ENCODE results near the gene ZBTB25. TPM values are rescaled to one million over a fixed set of nuclear protein-coding genes. Genes with fewer than 3 reads are reported as not detected.
A peak's percentile ranks its signal among the peaks of the same experiment; 100 is the strongest.

Gene ZBTB25
- total RNA-seq, 1 experiment from 2014 or later: 4.0 TPM

GRCh38 chr14:64507376-64508156, 3.9 kb upstream of the ZBTB25 start:
- POLR2A ChIA-PET (ENCODE audit: unreplicated experiment): no interaction called here
- peak overlapping the region; percentile 48 for H3K27ac ChIP-seq (ENCODE audit: low read length)
- H3K4me1 ChIP-seq (ENCODE audit: insufficient read depth, low read length): peaks cover 38% of the 10 kb centered on the region
- intact Hi-C loops (cut with micrococcal nuclease): loop anchor here (2.0 to 10.0 kb wide), 2 partner anchors 13 to 163 kb away; no protein-coding TSS in a partner anchor
- ATAC-seq (peak; percentile 4), DNase-seq (peak; percentile 75)
- H3F3A ChIP-seq (ENCODE audit: low read length, unreplicated experiment): no peaks in the 10 kb centered on the region
- peaks cover 88% of the 10 kb centered on the region for H3K79me2 ChIP-seq (ENCODE audit: low read length)
- no peak for TF ChIP-seq EZH2 (IDR thresholded peaks at IDR 0.05; ENCODE audit: low read length, unreplicated experiment)
- TF ChIP-seq EZH2phosphoT487 (IDR thresholded peaks at IDR 0.05; ENCODE audit: borderline replicate concordance, low read length): no peak
- TF ChIP-seq CTCF (conservative IDR thresholded peaks at IDR 0.05; ENCODE audit: low read depth, low read length): no peak
- peak overlapping the region; percentile 97 for H3K4me2 ChIP-seq (ENCODE audit: low read length)
- H2AFZ ChIP-seq (ENCODE audit: low read length): no peak overlapping the region
- H3K4me3 ChIP-seq (ENCODE audit: low read length): peak overlapping the region; percentile 82
- no peaks in the 10 kb centered on the region for H3K9me2 ChIP-seq (replicated peaks; ENCODE audit: low read length)
- H3K36me3 ChIP-seq (ENCODE audit: low read depth, low read length): peaks cover 8% of the 10 kb centered on the region; the same call in 1 of the 2 replicates
- CTCF ChIA-PET: no interaction called here
- BruUV-seq (replicated peaks): no TSS peak
- peak overlapping the region; percentile 23 for H3K9ac ChIP-seq (ENCODE audit: low read length)
- H3K9me3 ChIP-seq (ENCODE audit: low read length): no peaks in the 10 kb centered on the region
- no peaks in the 10 kb centered on the region for H3K27me3 ChIP-seq (ENCODE audit: low read length)
- H4K20me1 ChIP-seq (ENCODE audit: low read length): peaks cover 64% of the 10 kb centered on the region

GRCh38 chr14:64506721-64507120, 3.1 kb upstream of the ZBTB25 start:
- DNase-seq (no peak), ATAC-seq (no peak)
- no peak for TF ChIP-seq EZH2 (IDR thresholded peaks at IDR 0.05; ENCODE audit: low read length, unreplicated experiment)
- TF ChIP-seq CTCF (conservative IDR thresholded peaks at IDR 0.05; ENCODE audit: low read depth, low read length): no peak
- Histone ChIP-seq H3K9me2 (replicated peaks; ENCODE audit: low read length) (no peaks in the 10 kb centered on the region), H3K79me2 (ENCODE audit: low read length) (peaks cover 88% of the 10 kb centered on the region), H3K9ac (ENCODE audit: low read length) (peak overlapping the region; percentile 23), H3K9me3 (ENCODE audit: low read length) (no peaks in the 10 kb centered on the region), H3K4me2 (ENCODE audit: low read length) (peak overlapping the region; percentile 97), H3K36me3 (ENCODE audit: low read depth, low read length) (peaks cover 6% of the 10 kb centered on the region; the same call in 1 of the 2 replicates), H4K20me1 (ENCODE audit: low read length) (peaks cover 56% of the 10 kb centered on the region), H3K4me3 (ENCODE audit: low read length) (peak overlapping the region; percentile 82), H3F3A (ENCODE audit: low read length, unreplicated experiment) (peaks cover 2% of the 10 kb centered on the region), H3K27ac (ENCODE audit: low read length) (peak overlapping the region; percentile 48), H3K27me3 (ENCODE audit: low read length) (no peaks in the 10 kb centered on the region), H3K4me1 (ENCODE audit: insufficient read depth, low read length) (peaks cover 47% of the 10 kb centered on the region), H2AFZ (ENCODE audit: low read length) (no peak overlapping the region)
- ChIA-PET CTCF (no interaction called here), POLR2A (ENCODE audit: unreplicated experiment) (no interaction called here)
- no TSS peak for BruUV-seq (replicated peaks)
- intact Hi-C loops (cut with micrococcal nuclease): loop anchor here (2.0 to 10.0 kb wide), 2 partner anchors 14 to 162 kb away; no protein-coding TSS in a partner anchor
